HCT116 (cell line): ENCODE results near the gene MSI2. TPM values are rescaled to one million over a fixed set of nuclear protein-coding genes. Genes with fewer than 3 reads are reported as not detected.

ENCODE experiments used
- ATAC-seq: fragments of 200-7000 bp; cut with Tn5 transposase; 2 replicates; pipeline ENCODE4 v1.9.1; 2020; ENCODE audit warnings: mild to moderate bottlenecking, moderate library complexity
- BruUV-seq: library from RNA; stranded (reverse); fragments of 400-500 nt; replicated peaks from 2 replicates; lab custom pipeline; 2021; lab: Mats Ljungman, UMichigan
- CTCF ChIA-PET: fragments of 300-600 bp; sonication (Branson Sonifier 250); formaldehyde crosslinking; loops from one replicate; lab custom pipeline; 2021; ENCODE audit warnings: antibody characterized with exemption; lab: Charles Lee
- POLR2A ChIA-PET: fragments of 300-600, 350-600 bp; sonication (Branson Sonifier 250); formaldehyde crosslinking; loops from one replicate; lab custom pipeline; 2021; ENCODE audit warnings: antibody characterized with exemption; lab: Charles Lee
- RAD21 ChIA-PET, 2 experiments: fragments of 300-600 bp; sonication (Branson Sonifier 250); formaldehyde crosslinking; loops; one replicate each; lab custom pipeline; 2023; ENCODE audit warnings: low total read pairs in 2 of 2; ENCODE audit not compliant: uncharacterized antibody in 2 of 2, unreplicated experiment in 2 of 2, low non-redundant PET in 1 of 2; lab: Charles Lee
- DNase-seq: peaks from one replicate; pipeline ENCODE4 v3.0.0-alpha.2; 2010; ENCODE audit warnings: low read depth, low spot score
- H2AFZ ChIP-seq: fragments of 200-600 bp; shearing (Covaris generic), sonication (generic); 2 replicates; pipeline ENCODE4 v1.6.1; 2017; ENCODE audit warnings: low read depth, mixed run types, mixed read lengths, antibody characterized with exemption, low read length; ENCODE audit not compliant: poor library complexity, severe bottlenecking
- H3K27ac ChIP-seq: 2 replicates; pipeline ENCODE4 v1.5.1; 2012; ENCODE audit warnings: low read depth, low read length
- H3K27me3 ChIP-seq: fragments of 200-600 bp; sonication (generic); 2 replicates; pipeline ENCODE4 v1.6.1; 2016; ENCODE audit warnings: mixed run types, low read length, mixed read lengths; ENCODE audit not compliant: insufficient read depth
- H3K36me3 ChIP-seq, 2 experiments: fragments of 200-500 bp in 1 of 2; fragments of 200-600 bp in 1 of 2; sonication (Bioruptor generic) in 1 of 2; sonication (generic) in 1 of 2; 2 replicates each; pipeline versions ENCODE4 v1.5.1 to v1.6.1; 2014 to 2016; ENCODE audit warnings: low read length in 2 of 2, inconsistent platforms in 1 of 2, mixed read lengths in 1 of 2, mixed run types in 1 of 2; ENCODE audit not compliant: insufficient read depth in 2 of 2, control insufficient read depth in 1 of 2
- H3K4me1 ChIP-seq, 2 experiments: fragments of 200-600 bp in 1 of 2; sonication (generic) in 1 of 2; 2 replicates each; pipeline versions ENCODE4 v1.5.1 to v1.6.1; 2012 to 2017; ENCODE audit warnings: low read length in 2 of 2, inconsistent platforms in 1 of 2, mild to moderate bottlenecking in 1 of 2, mixed read lengths in 1 of 2, mixed run types in 1 of 2, moderate library complexity in 1 of 2; ENCODE audit not compliant: insufficient read depth in 2 of 2, control insufficient read depth in 1 of 2
- H3K4me2 ChIP-seq: fragments of 200-600 bp; sonication (generic); 2 replicates; pipeline ENCODE4 v1.6.1; 2017; ENCODE audit warnings: mixed run types, low read length, mixed read lengths
- H3K4me3 ChIP-seq, 2 experiments: fragments of 200-600 bp in 1 of 2; sonication (generic) in 1 of 2; replicated peaks in 1 of 2; 2 replicates each; pipeline ENCODE4 v1.5.1; 2011 to 2016; ENCODE audit warnings: low read length in 2 of 2, control low read depth in 1 of 2, low read depth in 1 of 2, mild to moderate bottlenecking in 1 of 2, mixed read lengths in 1 of 2, mixed run types in 1 of 2
- H3K79me2 ChIP-seq: fragments of 200-600 bp; sonication (generic); 2 replicates; pipeline ENCODE4 v1.6.1; 2017; ENCODE audit warnings: mild to moderate bottlenecking, mixed run types, low read length, moderate library complexity, mixed read lengths; ENCODE audit not compliant: insufficient read depth
- H3K9ac ChIP-seq: fragments of 200-600 bp; sonication (generic); 2 replicates; pipeline ENCODE4 v1.6.1; 2016; ENCODE audit warnings: low read length, mixed read lengths
- H3K9me2 ChIP-seq: fragments of 200-600 bp; sonication (generic), shearing (Covaris generic); 2 replicates; pipeline ENCODE4 v1.6.1; 2017; ENCODE audit warnings: mixed run types, mild to moderate bottlenecking, moderate library complexity; ENCODE audit not compliant: insufficient read depth
- H3K9me3 ChIP-seq, 2 experiments: fragments of 200-500 bp in 1 of 2; fragments of 200-600 bp in 1 of 2; sonication (Bioruptor generic) in 1 of 2; sonication (generic) in 1 of 2; 2 replicates each; pipeline ENCODE4 v1.6.1; 2014 to 2017; ENCODE audit warnings: low read length in 2 of 2, mixed read lengths in 2 of 2, inconsistent platforms in 1 of 2, low read depth in 1 of 2, mild to moderate bottlenecking in 1 of 2, mixed run types in 1 of 2, moderate library complexity in 1 of 2; ENCODE audit not compliant: control insufficient read depth in 1 of 2, insufficient read depth in 1 of 2
- H4K20me1 ChIP-seq: fragments of 200-600 bp; sonication (generic), shearing (Covaris generic); 2 replicates; pipeline ENCODE4 v1.6.1; 2017; ENCODE audit warnings: mixed run types, mild to moderate bottlenecking, moderate library complexity; ENCODE audit not compliant: insufficient read depth
- CBX3 ChIP-seq: IDR thresholded peaks from 2 replicates; pipeline ENCODE4 v1.6.1; 2012; ENCODE audit warnings: low read depth
- CEBPB ChIP-seq: IDR thresholded peaks from 2 replicates; pipeline ENCODE4 v1.6.1; 2012; ENCODE audit warnings: low read depth
- EGR1 ChIP-seq: IDR thresholded peaks from 2 replicates; pipeline ENCODE4 v1.6.1; 2012; ENCODE audit warnings: low read depth
- ELF1 ChIP-seq: IDR thresholded peaks from 2 replicates; pipeline ENCODE4 v1.6.1; 2012; ENCODE audit warnings: low read depth, borderline replicate concordance
- EZH2 ChIP-seq: fragments of 200-600 bp; sonication (generic); IDR thresholded peaks from 2 replicates; pipeline ENCODE4 v1.6.1; 2017; ENCODE audit warnings: antibody characterized with exemption, mixed run types
- EZH2phosphoT487 ChIP-seq: fragments of 200-600 bp; IDR thresholded peaks from 2 replicates; pipeline ENCODE4 v1.6.1; 2018; ENCODE audit warnings: antibody characterized with exemption, borderline replicate concordance
- FOSL1 ChIP-seq: IDR thresholded peaks from 2 replicates; pipeline ENCODE4 v1.6.1; 2012; ENCODE audit warnings: low read depth
- JUND ChIP-seq: IDR thresholded peaks from 2 replicates; pipeline ENCODE4 v1.6.1; 2012
- POLR2AphosphoS5 ChIP-seq: IDR thresholded peaks from 2 replicates; pipeline ENCODE4 v1.6.1; 2011; ENCODE audit warnings: mild to moderate bottlenecking, low read depth, low read length, moderate library complexity
- RAD21 ChIP-seq: IDR thresholded peaks from 2 replicates; pipeline ENCODE4 v1.6.1; 2012; ENCODE audit warnings: low read depth, mild to moderate bottlenecking
- SIN3A ChIP-seq: IDR thresholded peaks from 2 replicates; pipeline ENCODE4 v1.6.1; 2012; ENCODE audit warnings: low read depth
- SP1 ChIP-seq: IDR thresholded peaks from 2 replicates; pipeline ENCODE4 v1.6.1; 2012; ENCODE audit warnings: low read depth
- SRF ChIP-seq: IDR thresholded peaks from 2 replicates; pipeline ENCODE4 v1.6.1; 2012; ENCODE audit warnings: low read depth
- TCF7L2 ChIP-seq: IDR thresholded peaks from 2 replicates; pipeline ENCODE4 v1.7.0; 2011; ENCODE audit warnings: borderline replicate concordance, inconsistent platforms; ENCODE audit not compliant: insufficient read depth, insufficient read length; ENCODE audit errors: extremely low read depth
- YY1 ChIP-seq: IDR thresholded peaks from 2 replicates; pipeline ENCODE4 v1.6.1; 2011; ENCODE audit warnings: low read length, low read depth, moderate library complexity, mild to moderate bottlenecking; ENCODE audit not compliant: insufficient replicate concordance; ENCODE audit errors: extremely low read depth
- ZFX ChIP-seq: fragments of 450-650 bp; IDR thresholded peaks from 2 replicates; pipeline ENCODE4 v1.6.1; 2017
- ZNF274 ChIP-seq: fragments of 200-500 bp; sonication (Bioruptor generic); IDR thresholded peaks from 2 replicates; pipeline ENCODE4 v1.6.1; 2014; ENCODE audit warnings: mild to moderate bottlenecking, low read depth, low read length, inconsistent platforms
- intact Hi-C: fragments of 100-400 bp; cut with micrococcal nuclease; formaldehyde crosslinking; loops from 2 replicates; pipeline ENCODE4 v1.10.0; 2022
- total RNA-seq: library from RNA; stranded (reverse); gene quantifications from one replicate; pipeline ENCODE4 v1.2.1, GENCODE V29; 2021; ENCODE audit not compliant: unreplicated experiment
- TF ChIP-seq, protein P1 (sequence below), 3 experiments: fragments of 200-600 bp in 1 of 3; sonication (generic) in 1 of 3; IDR thresholded peaks in 2 of 3; conservative IDR thresholded peaks in 1 of 3; 2 replicates each; pipeline ENCODE4 v1.5.1; 2012 to 2017; ENCODE audit warnings: low read depth in 2 of 3, low read length in 2 of 3, antibody characterized with exemption in 1 of 3, borderline replicate concordance in 1 of 3, control low read depth in 1 of 3, mild to moderate bottlenecking in 1 of 3, mixed read lengths in 1 of 3, mixed run types in 1 of 3, moderate library complexity in 1 of 3; ENCODE audit not compliant: insufficient read depth in 1 of 3
- TF ChIP-seq, protein P2 (sequence below): IDR thresholded peaks from 2 replicates; pipeline ENCODE4 v1.6.1; 2012

MSI2 gene
- total RNA-seq, 1 experiment from 2014 or later, result 137 TPM

DNA sequence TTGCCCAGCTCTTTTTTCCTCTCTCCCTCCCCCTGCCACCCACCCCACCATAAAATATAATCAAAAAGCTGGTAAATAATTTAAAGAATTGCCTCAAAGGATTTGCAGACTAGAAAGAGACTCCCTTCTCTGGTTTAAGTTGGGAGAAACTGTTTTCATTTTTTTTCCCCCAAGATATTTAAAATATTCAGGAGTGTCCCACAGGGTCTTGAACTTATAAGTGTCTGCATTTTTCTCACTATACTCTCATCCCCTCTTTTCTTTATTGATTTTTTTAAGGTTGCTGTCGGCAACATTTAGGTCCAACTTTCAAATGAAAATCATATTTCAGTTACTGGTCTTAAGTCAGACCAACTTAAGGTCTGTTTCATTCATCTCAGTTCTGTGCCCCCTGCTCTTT lies 210.2 kb downstream of the MSI2 start:
- POLR2A ChIA-PET, result no interaction called here

More for the DNA sequence above, 210.2 kb downstream of the MSI2 start:
- Histone ChIP-seq H3K79me2 (no peaks in the 10 kb centered on the region; the same call in 1 of the 2 replicates), H3K9ac (no peak overlapping the region), H3K9me2 (no peaks in the 10 kb centered on the region), H3K27me3 (no peaks in the 10 kb centered on the region), H3K4me1 (peaks cover 0 to 14% of the 10 kb centered on the region in 2 experiments; a peak in 1 of 4 replicates), H4K20me1 (no peaks in the 10 kb centered on the region; the same call in 1 of the 2 replicates), H3K9me3 (no peaks in the 10 kb centered on the region), H3K4me2 (no peak overlapping the region), H3K27ac (no peak overlapping the region), H3K36me3 (no peaks in the 10 kb centered on the region), H2AFZ (no peak overlapping the region), H3K4me3 (no peak overlapping the region)
- no peak for DNase-seq
- no TSS peak for BruUV-seq
- TF ChIP-seq TCF7L2 (no peak), SP1 (no peak), CBX3 (no peak), CEBPB (no peak), ZFX (no peak), ELF1 (no peak), EGR1 (no peak), YY1 (no peak), JUND (no peak), SIN3A (no peak), FOSL1 (no peak), ZNF274 (no peak), EZH2 (no peak), EZH2phosphoT487 (no peak), RAD21 (no peak), SRF (no peak), POLR2AphosphoS5 (no peak)
- TF ChIP-seq, protein P1, sequence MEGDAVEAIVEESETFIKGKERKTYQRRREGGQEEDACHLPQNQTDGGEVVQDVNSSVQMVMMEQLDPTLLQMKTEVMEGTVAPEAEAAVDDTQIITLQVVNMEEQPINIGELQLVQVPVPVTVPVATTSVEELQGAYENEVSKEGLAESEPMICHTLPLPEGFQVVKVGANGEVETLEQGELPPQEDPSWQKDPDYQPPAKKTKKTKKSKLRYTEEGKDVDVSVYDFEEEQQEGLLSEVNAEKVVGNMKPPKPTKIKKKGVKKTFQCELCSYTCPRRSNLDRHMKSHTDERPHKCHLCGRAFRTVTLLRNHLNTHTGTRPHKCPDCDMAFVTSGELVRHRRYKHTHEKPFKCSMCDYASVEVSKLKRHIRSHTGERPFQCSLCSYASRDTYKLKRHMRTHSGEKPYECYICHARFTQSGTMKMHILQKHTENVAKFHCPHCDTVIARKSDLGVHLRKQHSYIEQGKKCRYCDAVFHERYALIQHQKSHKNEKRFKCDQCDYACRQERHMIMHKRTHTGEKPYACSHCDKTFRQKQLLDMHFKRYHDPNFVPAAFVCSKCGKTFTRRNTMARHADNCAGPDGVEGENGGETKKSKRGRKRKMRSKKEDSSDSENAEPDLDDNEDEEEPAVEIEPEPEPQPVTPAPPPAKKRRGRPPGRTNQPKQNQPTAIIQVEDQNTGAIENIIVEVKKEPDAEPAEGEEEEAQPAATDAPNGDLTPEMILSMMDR (IDR thresholded peaks at IDR 0.05 in 2 of 3, conservative IDR thresholded peaks at IDR 0.05 in 1 of 3; ENCODE audit: borderline replicate concordance in 1 of 3, insufficient read depth in 1 of 3, low read depth in 2 of 3, low read length in 2 of 3), result no peak
- TF ChIP-seq, protein P2, sequence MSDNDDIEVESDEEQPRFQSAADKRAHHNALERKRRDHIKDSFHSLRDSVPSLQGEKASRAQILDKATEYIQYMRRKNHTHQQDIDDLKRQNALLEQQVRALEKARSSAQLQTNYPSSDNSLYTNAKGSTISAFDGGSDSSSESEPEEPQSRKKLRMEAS, result no peak
- ATAC-seq, result no peak
- ChIA-PET CTCF (no interaction called here), RAD21 (no interaction called here)
- intact Hi-C loops, result no loop called here
